Measurements from ENCODE around the gene EME1. TPM values are rescaled to one million over a fixed set of nuclear protein-coding genes. Genes with fewer than 3 reads are reported as not detected.

EME1 gene
- total RNA-seq, 3 donors from 2014 or later, result 0.76 to 4.0 (median 1.8) TPM

- Histone ChIP-seq H3K4me1 (ENCODE audit: low read depth) (peaks cover 16% of the 10 kb centered on the region), H3K4me3 (no peak overlapping the region), H3K36me3 (ENCODE audit: low read depth) (no peaks in the 10 kb centered on the region), H3K9me3 (no peaks in the 10 kb centered on the region)
- ATAC-seq, result peak; percentile 58
- intact Hi-C loops (cut with DNase I, micrococcal nuclease), result no loop called here
- TF ChIP-seq CTCF (IDR thresholded peaks at IDR 0.05), result no peak
- peak in 1 of 3 donors; percentile 43 for DNase-seq
Observed at GRCh38 chr17:50375858-50376538, 3.0 kb downstream of the EME1 start.

GRCh38 chr17:50379351-50380132 lies 6.5 kb downstream of the EME1 start:
- no peak for TF ChIP-seq CTCF (IDR thresholded peaks at IDR 0.05)
- Histone ChIP-seq H3K9me3 (no peaks in the 10 kb centered on the region), H3K36me3 (ENCODE audit: low read depth) (peaks cover 9% of the 10 kb centered on the region), H3K4me1 (ENCODE audit: low read depth) (peaks cover 5% of the 10 kb centered on the region), H3K4me3 (no peak overlapping the region)
- intact Hi-C loops (cut with DNase I, micrococcal nuclease), result no loop called here
- DNase-seq (no peak), ATAC-seq (no peak)

- intact Hi-C loops (cut with DNase I, micrococcal nuclease), result no loop called here
- ATAC-seq, result peak; percentile 10
- peaks cover 15% of the 10 kb centered on the region for H3K36me3 ChIP-seq (ENCODE audit: low read depth)
Observed at GRCh38 chr17:50380369-50381259, 7.6 kb downstream of the EME1 start.

GRCh38 chr17:50381260-50381815 lies 8.3 kb downstream of the EME1 start:
- TF ChIP-seq CTCF (IDR thresholded peaks at IDR 0.05), result no peak
- Histone ChIP-seq H3K4me1 (ENCODE audit: low read depth) (peaks cover 4% of the 10 kb centered on the region), H3K4me3 (no peak overlapping the region), H3K36me3 (ENCODE audit: low read depth) (peaks cover 15% of the 10 kb centered on the region), H3K9me3 (no peaks in the 10 kb centered on the region)
- ATAC-seq (no peak), DNase-seq (no peak)
- intact Hi-C loops (cut with DNase I, micrococcal nuclease), result no loop called here

More at GRCh38 chr17:50380369-50381259, 7.6 kb downstream of the EME1 start:
- no peak overlapping the region for H3K4me3 ChIP-seq
- TF ChIP-seq CTCF (IDR thresholded peaks at IDR 0.05), result no peak
- H3K4me1 ChIP-seq (ENCODE audit: low read depth), result peaks cover 5% of the 10 kb centered on the region
- H3K9me3 ChIP-seq, result no peaks in the 10 kb centered on the region
- no peak for DNase-seq

GRCh38 chr17:50381920-50382319 lies 8.9 kb downstream of the EME1 start:
- Histone ChIP-seq H3K4me3 (no peak overlapping the region), H3K9me3 (no peaks in the 10 kb centered on the region), H3K36me3 (ENCODE audit: low read depth) (peaks cover 15% of the 10 kb centered on the region), H3K4me1 (ENCODE audit: low read depth) (no peaks in the 10 kb centered on the region)
- DNase-seq (no peak), ATAC-seq (no peak)
- no peak for TF ChIP-seq CTCF (IDR thresholded peaks at IDR 0.05)
- intact Hi-C loops (cut with DNase I, micrococcal nuclease), result no loop called here
